Measurements from ENCODE around the gene TCF7L1. TPM values are rescaled to one million over a fixed set of nuclear protein-coding genes. Genes with fewer than 3 reads are reported as not detected.

The TCF7L1 gene
- total and polyA plus RNA-seq, 2 experiments from 2014 or later: 0.65 to 1.8 TPM

- Histone ChIP-seq H3K4me2 (ENCODE audit: unreplicated experiment) (peak overlapping the region; percentile 22), H3F3A (ENCODE audit: insufficient read depth) (peaks cover 18% of the 10 kb centered on the region), H3K9me2 (ENCODE audit: insufficient read depth) (no peaks in the 10 kb centered on the region), H4K20me1 (ENCODE audit: insufficient read depth) (no peaks in the 10 kb centered on the region), H3K4me1 (ENCODE audit: insufficient read depth) (peaks cover 36% of the 10 kb centered on the region), H3K27me3 (replicated peaks; ENCODE audit: insufficient read depth) (no peaks in the 10 kb centered on the region), H3K79me2 (ENCODE audit: insufficient read depth) (no peaks in the 10 kb centered on the region), H3K4me3 (no peak overlapping the region), H3K27ac (no peak overlapping the region), H2AFZ (no peak overlapping the region), H3K9ac (no peak overlapping the region), H3K36me3 (ENCODE audit: low read depth) (no peaks in the 10 kb centered on the region), H3K9me3 (ENCODE audit: low read depth) (no peaks in the 10 kb centered on the region)
- 51 to 54% methylated on average over 7 of the region's 7 CpGs for WGBS, 2 experiments (ENCODE audit: low coverage in 1 of 2, low lambda C conversion rate in 2 of 2, missing lambda C conversion rate in 2 of 2)
- peak; percentile 57 for DNase-seq
- no peak for TF ChIP-seq EZH2phosphoT487 (IDR thresholded peaks at IDR 0.05; ENCODE audit: insufficient read depth, low read depth)
- TF ChIP-seq EZH2 (IDR thresholded peaks at IDR 0.05; ENCODE audit: insufficient read depth, poor library complexity, severe bottlenecking): no peak
- in situ Hi-C loops (cut with MboI): no loop called here
Measured at GRCh38 chr2:85257970-85258605, 124.9 kb downstream of the TCF7L1 start.

- H3K4me3 ChIP-seq: no peak overlapping the region
- peaks cover 38% of the 10 kb centered on the region for H3K4me1 ChIP-seq (ENCODE audit: insufficient read depth)
- peak; percentile 56 for DNase-seq
- H3K9me3 ChIP-seq (ENCODE audit: low read depth): no peaks in the 10 kb centered on the region
- H3F3A ChIP-seq (ENCODE audit: insufficient read depth): peaks cover 20% of the 10 kb centered on the region
- 60 to 63% methylated on average over 11 of the region's 11 CpGs for WGBS, 2 experiments (ENCODE audit: low coverage in 1 of 2, low lambda C conversion rate in 2 of 2, missing lambda C conversion rate in 2 of 2)
- peak overlapping the region; percentile 19 for H3K27ac ChIP-seq
- peak overlapping the region; percentile 36 for H3K4me2 ChIP-seq (ENCODE audit: unreplicated experiment)
- in situ Hi-C loops (cut with MboI): no loop called here
- no peaks in the 10 kb centered on the region for H3K36me3 ChIP-seq (ENCODE audit: low read depth)
- H3K9me2 ChIP-seq (ENCODE audit: insufficient read depth): no peaks in the 10 kb centered on the region
- H3K27me3 ChIP-seq (replicated peaks; ENCODE audit: insufficient read depth): no peaks in the 10 kb centered on the region
- H4K20me1 ChIP-seq (ENCODE audit: insufficient read depth): no peaks in the 10 kb centered on the region
- no peak overlapping the region for H2AFZ ChIP-seq
- no peaks in the 10 kb centered on the region for H3K79me2 ChIP-seq (ENCODE audit: insufficient read depth)
- H3K9ac ChIP-seq: 0 out of 2 replicates have a peak overlapping the region, but pooled peaks have one; percentile 14
- TF ChIP-seq EZH2 (IDR thresholded peaks at IDR 0.05; ENCODE audit: insufficient read depth, poor library complexity, severe bottlenecking): no peak
Measured at GRCh38 chr2:85259101-85259590, 126.0 kb downstream of the TCF7L1 start.

GRCh38 chr2:85259879-85260278 is 126.7 kb downstream of the TCF7L1 start:
- H4K20me1 ChIP-seq (ENCODE audit: insufficient read depth): no peaks in the 10 kb centered on the region
- peaks cover 45% of the 10 kb centered on the region for H3K4me1 ChIP-seq (ENCODE audit: insufficient read depth)
- H3K4me2 ChIP-seq (ENCODE audit: unreplicated experiment): no peak overlapping the region
- no peaks in the 10 kb centered on the region for H3K36me3 ChIP-seq (ENCODE audit: low read depth)
- no peak overlapping the region for H3K27ac ChIP-seq
- no peak overlapping the region for H3K9ac ChIP-seq
- no peak for DNase-seq
- in situ Hi-C loops (cut with MboI): no loop called here
- 87 to 94% methylated on average over 4 of the region's 4 CpGs for WGBS, 2 experiments (ENCODE audit: low coverage in 1 of 2, low lambda C conversion rate in 2 of 2, missing lambda C conversion rate in 2 of 2)
- H2AFZ ChIP-seq: no peak overlapping the region
- no peak for TF ChIP-seq EZH2phosphoT487 (IDR thresholded peaks at IDR 0.05; ENCODE audit: insufficient read depth, low read depth)
- TF ChIP-seq EZH2 (IDR thresholded peaks at IDR 0.05; ENCODE audit: insufficient read depth, poor library complexity, severe bottlenecking): no peak
- H3F3A ChIP-seq (ENCODE audit: insufficient read depth): peaks cover 27% of the 10 kb centered on the region
- no peaks in the 10 kb centered on the region for H3K27me3 ChIP-seq (replicated peaks; ENCODE audit: insufficient read depth)
- H3K79me2 ChIP-seq (ENCODE audit: insufficient read depth): no peaks in the 10 kb centered on the region
- no peaks in the 10 kb centered on the region for H3K9me3 ChIP-seq (ENCODE audit: low read depth)
- H3K9me2 ChIP-seq (ENCODE audit: insufficient read depth): no peaks in the 10 kb centered on the region
- H3K4me3 ChIP-seq: no peak overlapping the region

GRCh38 chr2:85263591-85263990 is 130.4 kb downstream of the TCF7L1 start:
- Histone ChIP-seq H3K4me2 (ENCODE audit: unreplicated experiment) (no peak overlapping the region), H3K27me3 (replicated peaks; ENCODE audit: insufficient read depth) (no peaks in the 10 kb centered on the region), H4K20me1 (ENCODE audit: insufficient read depth) (no peaks in the 10 kb centered on the region), H3K79me2 (ENCODE audit: insufficient read depth) (no peaks in the 10 kb centered on the region), H3K9me2 (ENCODE audit: insufficient read depth) (no peaks in the 10 kb centered on the region), H3K9ac (no peak overlapping the region), H2AFZ (no peak overlapping the region), H3F3A (ENCODE audit: insufficient read depth) (peaks cover 27% of the 10 kb centered on the region), H3K4me3 (no peak overlapping the region), H3K36me3 (ENCODE audit: low read depth) (no peaks in the 10 kb centered on the region), H3K9me3 (ENCODE audit: low read depth) (no peaks in the 10 kb centered on the region), H3K4me1 (ENCODE audit: insufficient read depth) (peaks cover 23% of the 10 kb centered on the region), H3K27ac (no peak overlapping the region)
- DNase-seq: no peak
- TF ChIP-seq EZH2phosphoT487 (IDR thresholded peaks at IDR 0.05; ENCODE audit: insufficient read depth, low read depth) (no peak), EZH2 (IDR thresholded peaks at IDR 0.05; ENCODE audit: insufficient read depth, poor library complexity, severe bottlenecking) (no peak)
- in situ Hi-C loops (cut with MboI): no loop called here
- 79 to 83% methylated on average over 8 of the region's 8 CpGs for WGBS, 2 experiments (ENCODE audit: low coverage in 1 of 2, low lambda C conversion rate in 2 of 2, missing lambda C conversion rate in 2 of 2)

Data from GM23248 (cell line).